Epidermal melanocyte (primary cell): ENCODE measurements around the gene COL5A1.
"Not testable (repeated sequence)": the region's sequence is repeated elsewhere in the genome, so short reads cannot be mapped to it uniquely, and the experiment has no call there.

Source experiments
- DNase-seq: peaks from one replicate; pipeline ENCODE4 v3.0.0; 2011; ENCODE audit warnings: low spot score; ENCODE audit not compliant: insufficient read length

The COL5A1 gene

DNA sequence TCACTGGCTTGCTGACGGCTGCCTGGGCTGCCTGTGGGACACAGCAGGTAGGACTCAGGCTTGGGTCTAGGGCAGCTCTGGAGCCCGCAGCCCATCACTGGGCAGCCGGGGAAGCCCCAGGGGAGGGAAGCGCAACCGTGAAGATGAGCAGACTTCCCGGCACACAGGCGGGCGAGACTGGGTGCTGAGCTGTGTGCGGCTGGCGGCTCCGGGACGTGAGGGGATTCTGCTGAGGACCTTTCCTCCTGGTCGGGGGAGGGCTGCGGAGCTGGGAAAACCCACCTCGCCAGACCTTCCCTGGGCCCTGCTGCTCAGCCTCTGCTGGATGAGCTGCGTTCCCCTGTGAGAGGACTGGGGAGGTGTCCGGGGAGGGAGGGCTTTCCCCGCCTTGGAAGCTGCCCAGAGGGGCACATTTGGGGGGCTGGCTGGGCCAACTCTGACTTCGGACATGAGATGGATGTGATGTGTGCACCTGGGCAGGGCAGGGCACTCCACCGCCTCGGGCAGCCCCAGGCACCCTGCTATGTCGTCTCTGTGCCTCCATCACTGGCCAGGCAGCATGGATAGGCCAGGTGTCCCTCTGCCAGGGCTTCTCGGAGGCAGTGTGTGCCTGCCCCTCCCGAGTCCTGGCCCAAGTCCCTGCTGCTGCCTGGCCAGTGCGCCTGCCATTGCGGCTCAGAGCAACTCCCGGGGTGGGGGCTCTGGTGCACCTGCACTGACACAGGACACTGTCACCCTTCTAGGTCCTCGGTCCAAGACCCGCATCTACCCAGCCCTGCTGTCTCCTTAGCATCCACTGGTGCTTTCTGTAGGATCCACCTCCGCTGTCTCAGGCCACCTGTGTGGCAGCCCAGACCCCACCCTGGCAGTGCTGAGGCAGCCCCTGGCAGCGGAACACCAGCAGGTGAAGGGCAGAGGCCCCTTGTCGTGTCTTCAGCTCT is 66.4 kb downstream of the COL5A1 start:
- no peak for DNase-seq

DNA sequence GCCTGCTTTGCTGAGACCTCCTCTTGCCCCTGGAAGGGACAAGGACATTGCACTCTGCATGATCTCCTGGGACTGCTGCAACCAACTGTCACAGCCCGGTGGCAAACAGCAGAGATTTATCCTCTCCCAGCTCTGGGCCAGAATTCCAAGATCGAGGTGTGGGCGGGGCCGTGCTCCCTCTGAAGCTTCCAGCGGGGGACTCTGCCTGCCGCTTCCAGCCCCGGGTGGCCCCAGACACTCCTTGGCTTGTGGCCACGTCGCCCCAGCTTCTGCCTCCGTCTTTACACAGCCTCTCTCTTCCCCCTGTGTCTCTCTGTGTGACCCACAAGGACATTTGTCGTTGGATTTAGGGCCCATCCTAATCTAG is 67.1 kb downstream of the COL5A1 start:
- no peak for DNase-seq

DNA sequence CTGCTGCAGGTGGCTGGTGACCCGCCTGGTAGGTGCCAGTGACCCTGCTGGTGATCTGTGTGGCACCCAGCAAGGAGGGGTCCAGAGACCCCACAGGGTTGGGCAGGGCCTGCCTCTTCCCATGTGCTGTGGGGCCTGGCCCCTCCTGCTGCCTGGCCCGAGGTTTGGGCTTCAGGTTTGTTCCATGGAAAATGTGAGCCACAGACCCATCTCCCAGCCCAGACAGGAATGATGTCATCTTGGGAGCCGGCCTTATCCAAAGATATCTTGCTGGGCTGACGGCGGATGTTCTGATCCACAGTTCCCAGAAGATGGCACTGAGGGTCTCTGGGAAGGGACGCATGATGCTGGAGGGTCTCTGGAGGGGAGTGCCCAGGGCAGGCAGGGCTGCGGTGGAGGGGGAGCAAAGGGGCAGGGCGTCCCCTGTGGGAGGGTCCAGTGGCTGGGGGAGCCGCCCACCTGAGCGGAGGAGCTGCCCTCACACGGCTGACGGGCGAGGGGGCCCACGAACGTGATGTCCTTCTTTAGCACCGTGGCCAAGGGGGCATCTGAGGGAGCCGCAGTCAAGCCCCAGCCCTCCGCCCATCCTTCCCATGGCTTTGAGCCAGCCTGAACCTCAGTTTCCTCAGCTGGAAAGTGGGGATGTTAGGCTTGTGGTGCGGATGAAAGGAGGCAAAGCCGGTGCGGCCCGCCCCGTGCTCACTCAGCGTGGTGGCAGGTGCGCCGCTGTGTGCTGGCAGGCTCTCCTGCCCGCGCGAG is 68.1 kb downstream of the COL5A1 start:
- DNase-seq = no peak

DNA sequence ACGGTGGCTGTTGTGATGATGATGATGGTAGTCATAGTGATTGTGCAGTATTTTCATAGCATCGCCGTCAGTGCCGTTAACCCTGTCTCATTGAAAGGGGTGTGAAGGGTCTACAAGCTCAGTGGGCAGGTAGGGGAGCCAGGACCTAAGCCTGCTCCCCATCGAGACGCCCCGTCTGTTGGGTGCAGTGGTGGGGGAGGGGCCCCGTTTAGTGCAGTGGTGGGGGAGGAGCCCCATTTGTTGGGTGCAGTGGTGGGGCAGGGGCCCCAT is 68.6 kb downstream of the COL5A1 start:
- no peak for DNase-seq

- DNase-seq = no peak
Measured at GRCh38 chr9:134710901-134711300, 69.3 kb downstream of the COL5A1 start.

DNA sequence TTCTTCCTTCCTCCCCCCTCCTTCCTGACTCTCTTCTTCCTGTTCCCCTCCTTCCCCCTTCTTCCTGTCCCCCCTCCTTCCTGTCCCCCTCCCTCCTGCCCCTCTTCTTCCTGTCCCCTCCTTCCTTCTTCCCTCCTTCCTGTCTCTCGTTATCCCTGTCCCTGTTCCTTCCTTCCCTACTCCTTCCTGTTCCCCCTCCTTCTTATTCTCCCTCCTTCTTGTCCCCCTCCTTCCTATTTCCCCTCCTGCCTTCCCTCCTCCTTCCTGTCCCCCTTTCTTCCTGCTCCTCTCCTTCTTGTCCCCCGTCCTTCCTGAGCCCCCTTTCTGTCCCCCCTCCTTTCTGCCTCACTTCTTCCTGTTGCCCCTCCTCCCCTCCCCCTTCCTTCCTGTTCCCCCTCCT is 70.6 kb downstream of the COL5A1 start:
- DNase-seq = no peak

DNA sequence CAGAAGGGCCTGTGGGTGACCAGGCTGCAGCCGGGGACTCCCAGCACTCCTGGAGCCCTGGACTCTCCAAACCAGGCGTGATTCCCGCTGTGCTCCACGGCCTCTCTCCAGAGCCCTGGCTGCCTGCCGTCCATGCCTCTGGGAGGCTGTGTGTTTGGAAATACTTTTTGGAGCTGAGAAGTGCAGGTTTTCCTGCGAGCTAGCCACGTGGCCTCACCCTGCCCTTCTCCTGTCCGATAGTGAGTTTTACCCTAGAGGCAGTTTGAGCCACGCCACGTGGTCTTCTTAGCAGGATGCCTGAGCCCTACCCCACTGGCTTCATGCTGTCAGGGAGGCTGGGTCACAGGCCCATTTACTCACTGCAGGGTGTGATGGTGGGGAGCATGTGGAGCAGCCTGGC is 71.3 kb downstream of the COL5A1 start:
- no peak for DNase-seq

GRCh38 chr9:134715536-134715935 is 73.9 kb downstream of the COL5A1 start:
- DNase-seq = not testable (repeated sequence)

GRCh38 chr9:134716067-134716466 is 74.5 kb downstream of the COL5A1 start:
- no peak for DNase-seq

DNA sequence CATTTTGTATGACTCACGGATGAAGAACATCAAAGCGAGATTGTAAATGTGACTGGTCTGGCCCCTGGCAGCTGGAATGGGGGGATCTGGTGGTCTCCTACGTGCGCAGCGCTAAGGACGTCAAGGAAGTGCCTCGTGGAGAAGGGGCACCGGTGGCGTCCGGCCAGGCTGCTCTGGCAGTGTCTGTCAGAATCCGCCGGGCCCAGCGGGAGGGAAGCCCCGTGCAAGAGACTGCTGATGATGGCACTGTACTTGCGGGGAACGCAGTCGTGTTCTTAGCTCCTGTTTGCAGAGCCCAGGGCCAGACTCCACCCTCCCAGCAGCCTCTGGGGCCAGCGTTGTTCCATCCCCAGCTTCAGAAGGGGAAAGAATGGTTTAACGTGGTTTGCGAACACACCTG is 75.5 kb downstream of the COL5A1 start:
- DNase-seq = no peak

- no peak for DNase-seq
Measured at GRCh38 chr9:134717924-134718645, 76.5 kb downstream of the COL5A1 start.

DNA sequence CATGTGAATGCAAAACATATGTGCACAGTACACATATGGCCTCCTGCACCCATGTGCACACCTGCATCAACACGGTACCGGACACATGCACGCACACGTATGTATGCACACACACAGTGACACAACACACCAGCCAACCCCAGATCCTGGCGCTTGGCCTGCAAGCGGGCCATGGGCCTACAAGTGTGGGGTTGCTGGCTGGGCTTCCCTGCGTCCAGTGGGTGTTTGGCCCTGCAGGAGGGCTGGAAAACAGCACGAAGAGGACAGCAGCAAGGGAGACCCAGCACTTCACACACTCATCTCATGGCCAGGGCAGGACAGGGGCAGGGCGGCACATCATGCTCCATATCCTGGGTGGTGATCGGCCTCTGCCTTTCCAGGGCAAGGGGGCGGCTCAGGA is 77.7 kb downstream of the COL5A1 start:
- DNase-seq = no peak

- no peak for DNase-seq
Measured at GRCh38 chr9:134720136-134720753, 78.6 kb downstream of the COL5A1 start.

DNA sequence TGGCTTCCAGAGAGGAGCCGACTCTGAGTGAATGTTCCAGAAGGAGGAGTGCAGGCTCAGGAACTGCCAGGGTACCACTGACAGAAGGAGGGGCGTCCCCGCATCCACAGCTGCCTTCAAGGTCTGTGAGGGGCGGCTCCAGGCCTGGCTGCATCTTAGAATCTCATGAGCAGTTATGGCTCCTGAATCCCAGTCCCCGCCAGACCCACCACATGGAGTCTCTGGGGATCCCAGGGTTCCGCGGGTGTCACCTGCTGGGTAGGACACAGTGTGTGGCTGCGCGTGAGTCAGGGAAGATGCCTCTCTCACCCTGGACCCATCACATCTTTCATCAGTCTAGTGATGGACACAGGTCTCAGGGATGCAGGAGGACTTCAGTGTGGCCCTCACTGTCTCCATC is 79.2 kb downstream of the COL5A1 start:
- no peak for DNase-seq

GRCh38 chr9:134721344-134721743 is 79.7 kb downstream of the COL5A1 start:
- DNase-seq = no peak

DNA sequence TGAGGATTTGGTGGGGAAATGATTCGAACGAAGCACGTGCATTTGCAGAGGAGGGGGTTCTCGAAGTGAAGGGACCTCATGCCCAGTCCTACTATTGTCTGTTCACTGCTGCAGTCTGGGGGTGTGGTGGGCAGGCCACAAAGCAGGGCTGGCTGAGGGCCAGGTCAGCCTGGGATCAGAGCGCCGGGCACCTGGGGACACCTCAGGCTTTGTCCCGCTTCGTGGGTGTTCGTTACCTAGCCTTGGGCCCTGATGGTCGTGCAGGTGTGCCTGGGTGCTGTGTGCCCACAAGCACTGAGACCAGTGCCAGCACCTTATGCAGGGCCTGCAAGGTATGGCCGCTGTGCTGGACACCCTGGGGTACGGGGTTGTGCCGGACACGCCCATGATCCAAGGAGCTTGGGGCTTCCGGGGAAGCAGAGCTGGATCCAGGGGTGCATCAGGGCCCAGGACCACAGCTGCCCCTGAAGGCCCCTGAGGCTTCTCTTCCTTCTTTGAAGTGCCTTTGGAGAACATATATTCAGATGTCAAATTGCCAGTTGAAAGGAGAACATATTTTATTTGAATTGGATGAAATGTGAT is 80.6 kb downstream of the COL5A1 start:
- no peak for DNase-seq

DNA sequence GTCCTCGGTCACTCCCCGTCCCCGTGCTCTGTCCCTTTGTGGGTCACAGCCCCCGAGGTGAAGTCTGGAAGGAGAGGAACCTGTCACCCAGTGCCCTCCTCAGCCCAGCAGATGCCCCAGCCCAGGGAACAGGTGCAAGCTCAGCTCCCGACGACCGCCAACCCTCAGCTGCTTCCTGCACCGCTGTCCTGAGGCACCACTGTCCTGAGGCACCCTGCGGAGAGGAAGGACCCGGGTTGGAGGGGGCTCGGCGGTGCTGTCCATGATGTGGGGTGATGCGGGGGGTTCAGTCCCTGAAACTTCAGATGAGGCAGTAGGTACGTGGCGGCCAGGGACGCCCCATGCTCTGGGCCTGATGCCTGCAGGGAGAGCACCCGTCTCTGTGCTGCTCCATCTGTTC is 81.4 kb downstream of the COL5A1 start:
- no peak for DNase-seq

GRCh38 chr9:134723491-134724190 is 82.0 kb downstream of the COL5A1 start:
- no peak for DNase-seq

GRCh38 chr9:134724202-134724911 is 82.8 kb downstream of the COL5A1 start:
- no peak for DNase-seq

GRCh38 chr9:134724912-134725604 is 83.5 kb downstream of the COL5A1 start:
- DNase-seq = no peak
